ENCODE measurements around the gene MOB3A.

DNA sequence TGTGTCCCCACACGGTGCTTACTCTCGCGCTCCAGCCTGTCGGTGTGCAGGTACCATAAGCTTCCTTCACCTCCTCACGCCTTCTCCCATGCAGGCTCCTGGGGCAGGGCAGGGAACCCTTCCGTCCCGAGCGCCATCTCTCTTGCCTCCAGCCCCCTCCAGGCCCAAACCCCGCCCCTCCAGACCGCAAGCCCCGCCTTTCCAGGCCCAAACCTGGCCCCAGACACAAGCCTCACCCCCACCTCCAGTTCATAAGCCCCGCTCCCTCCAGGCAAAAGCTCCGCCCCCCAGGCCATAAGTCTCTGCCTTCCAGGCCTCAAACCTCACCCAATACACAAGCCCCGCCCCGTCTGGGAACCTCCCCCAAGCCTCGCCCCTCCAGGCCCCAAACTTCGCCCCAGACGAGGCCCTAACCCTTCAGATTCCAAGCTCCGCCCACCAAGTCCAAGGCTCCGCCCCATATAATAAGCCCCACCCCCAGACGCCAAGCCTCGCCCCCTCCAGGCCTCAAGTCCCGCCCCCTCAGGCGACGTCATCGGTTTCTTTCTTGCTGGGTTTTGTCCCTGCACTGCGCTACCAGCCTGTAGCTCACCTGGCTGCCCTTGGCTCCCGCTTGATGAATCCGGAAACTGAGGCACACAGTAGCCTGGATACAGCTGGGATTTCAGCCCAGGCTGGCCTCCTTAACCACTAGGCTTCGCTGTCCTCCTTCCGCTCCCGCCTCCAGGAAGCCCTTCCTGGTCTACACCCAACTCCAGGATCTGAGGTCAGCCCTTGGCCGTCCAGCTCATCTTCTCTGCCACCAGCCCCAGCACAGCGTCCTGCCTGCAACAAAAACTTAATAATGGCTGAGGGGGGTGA lies 61.2 kb downstream of the MOB3A start:
- TF ChIP-seq ZBTB48 (tag by site-specific recombination; IDR thresholded peaks at IDR 0.05) (no peak), ZFP37 (tag by site-specific recombination; IDR thresholded peaks at IDR 0.05) (no peak)
- TF ChIP-seq, protein P1, sequence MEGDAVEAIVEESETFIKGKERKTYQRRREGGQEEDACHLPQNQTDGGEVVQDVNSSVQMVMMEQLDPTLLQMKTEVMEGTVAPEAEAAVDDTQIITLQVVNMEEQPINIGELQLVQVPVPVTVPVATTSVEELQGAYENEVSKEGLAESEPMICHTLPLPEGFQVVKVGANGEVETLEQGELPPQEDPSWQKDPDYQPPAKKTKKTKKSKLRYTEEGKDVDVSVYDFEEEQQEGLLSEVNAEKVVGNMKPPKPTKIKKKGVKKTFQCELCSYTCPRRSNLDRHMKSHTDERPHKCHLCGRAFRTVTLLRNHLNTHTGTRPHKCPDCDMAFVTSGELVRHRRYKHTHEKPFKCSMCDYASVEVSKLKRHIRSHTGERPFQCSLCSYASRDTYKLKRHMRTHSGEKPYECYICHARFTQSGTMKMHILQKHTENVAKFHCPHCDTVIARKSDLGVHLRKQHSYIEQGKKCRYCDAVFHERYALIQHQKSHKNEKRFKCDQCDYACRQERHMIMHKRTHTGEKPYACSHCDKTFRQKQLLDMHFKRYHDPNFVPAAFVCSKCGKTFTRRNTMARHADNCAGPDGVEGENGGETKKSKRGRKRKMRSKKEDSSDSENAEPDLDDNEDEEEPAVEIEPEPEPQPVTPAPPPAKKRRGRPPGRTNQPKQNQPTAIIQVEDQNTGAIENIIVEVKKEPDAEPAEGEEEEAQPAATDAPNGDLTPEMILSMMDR (tag by site-specific recombination; IDR thresholded peaks at IDR 0.05), result no peak
- TF ChIP-seq, protein P2, sequence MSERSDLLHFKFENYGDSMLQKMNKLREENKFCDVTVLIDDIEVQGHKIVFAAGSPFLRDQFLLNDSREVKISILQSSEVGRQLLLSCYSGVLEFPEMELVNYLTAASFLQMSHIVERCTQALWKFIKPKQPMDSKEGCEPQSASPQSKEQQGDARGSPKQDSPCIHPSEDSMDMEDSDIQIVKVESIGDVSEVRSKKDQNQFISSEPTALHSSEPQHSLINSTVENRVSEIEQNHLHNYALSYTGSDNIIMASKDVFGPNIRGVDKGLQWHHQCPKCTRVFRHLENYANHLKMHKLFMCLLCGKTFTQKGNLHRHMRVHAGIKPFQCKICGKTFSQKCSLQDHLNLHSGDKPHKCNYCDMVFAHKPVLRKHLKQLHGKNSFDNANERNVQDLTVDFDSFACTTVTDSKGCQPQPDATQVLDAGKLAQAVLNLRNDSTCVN (tag by site-specific recombination; optimal IDR thresholded peaks at IDR 0.05), result no peak

All from HEK293 (cell line).